AG09309 (cell line): ENCODE data around the gene TXNRD1.

Experiments
- DNase-seq: peaks from one replicate; pipeline ENCODE4 v3.0.0-alpha.2; 2010; ENCODE audit warnings: low read depth
- H3K4me3 ChIP-seq: 2 replicates; pipeline ENCODE4 v1.5.1; 2011; ENCODE audit warnings: mild to moderate bottlenecking, low read depth, low read length, moderate library complexity; ENCODE audit not compliant: control insufficient read depth
- CTCF ChIP-seq: IDR thresholded peaks from 2 replicates; pipeline ENCODE4 v1.5.1; 2011; ENCODE audit warnings: mild to moderate bottlenecking, low read depth, low read length, inconsistent platforms; ENCODE audit not compliant: insufficient read depth, control insufficient read depth; ENCODE audit errors: missing control alignments

The TXNRD1 gene

GRCh38 chr12:104303538-104304151 lies 88.1 kb downstream of the TXNRD1 start, which contains the start of gene EID3:
EID3 (plus strand) TSS chr12:104303739; CDS start chr12:104303935, 196 bp downstream.
- peak within 1 kb of the TSS; percentile 45 for H3K4me3 ChIP-seq
- no peak for DNase-seq
- no peak for TF ChIP-seq CTCF

DNA sequence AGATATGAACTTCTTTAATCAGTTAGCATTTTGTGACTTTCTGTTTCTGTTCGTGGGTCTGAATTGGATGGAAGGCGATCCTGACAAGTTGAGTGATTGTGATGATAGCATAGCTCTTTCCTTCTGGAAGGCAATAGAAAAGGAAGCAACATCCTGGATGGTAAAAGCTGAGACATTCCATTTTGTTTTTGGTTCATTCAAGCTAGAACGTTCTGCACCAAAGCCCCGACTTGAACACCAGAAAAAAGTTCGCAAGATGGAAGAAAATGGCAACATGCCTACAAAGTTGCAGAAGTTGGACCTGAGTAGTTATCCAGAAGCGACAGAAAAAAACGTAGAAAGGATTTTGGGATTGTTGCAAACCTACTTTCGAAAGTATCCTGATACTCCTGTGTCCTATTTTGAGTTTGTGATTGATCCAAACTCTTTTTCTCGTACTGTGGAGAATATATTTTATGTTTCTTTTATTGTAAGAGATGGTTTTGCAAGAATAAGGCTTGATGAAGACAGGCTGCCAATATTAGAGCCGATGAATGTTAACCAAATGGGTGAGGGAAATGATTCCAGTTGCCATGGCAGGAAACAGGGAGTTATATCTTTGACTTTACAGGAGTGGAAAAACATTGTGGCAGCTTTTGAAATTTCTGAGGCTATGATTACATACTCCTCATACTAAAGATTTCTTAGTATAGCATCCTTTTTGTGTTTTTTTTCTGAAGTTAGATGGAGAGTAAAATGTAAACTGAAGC lies 88.9 kb downstream of the TXNRD1 start:
- no peak for TF ChIP-seq CTCF
- no peak for DNase-seq
- peak overlapping the region; percentile 45 for H3K4me3 ChIP-seq

- no peak overlapping the region for H3K4me3 ChIP-seq
- TF ChIP-seq CTCF = no peak
- no peak for DNase-seq
Observed at GRCh38 chr12:104305349-104305748, 89.8 kb downstream of the TXNRD1 start.

DNA sequence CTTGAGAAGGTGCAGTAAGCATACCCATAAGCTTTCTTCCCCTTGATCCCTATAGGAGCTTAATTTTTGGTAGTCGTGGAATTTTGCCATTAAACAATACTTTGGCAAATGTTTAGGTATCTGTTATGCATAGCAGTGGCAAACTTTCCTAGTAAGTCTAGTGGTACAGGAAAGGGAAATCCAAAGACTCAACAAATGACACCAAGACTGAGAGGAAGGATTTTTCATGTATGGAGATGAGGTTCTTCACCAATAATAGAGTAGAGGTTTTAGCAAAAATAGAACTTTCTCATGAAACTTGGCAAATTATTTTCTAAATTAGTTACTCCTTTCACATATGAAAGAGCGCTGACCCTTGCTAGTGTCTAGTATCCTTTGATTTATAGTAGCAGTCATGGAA lies 90.8 kb downstream of the TXNRD1 start:
- no peak overlapping the region for H3K4me3 ChIP-seq
- DNase-seq = no peak
- no peak for TF ChIP-seq CTCF

- TF ChIP-seq CTCF = no peak
- no peak for DNase-seq
- no peak overlapping the region for H3K4me3 ChIP-seq
Observed at GRCh38 chr12:104306943-104307654, 91.5 kb downstream of the TXNRD1 start.

- DNase-seq = no peak
- TF ChIP-seq CTCF = no peak
- H3K4me3 ChIP-seq = no peak overlapping the region
Observed at GRCh38 chr12:104307655-104308000, 92.0 kb downstream of the TXNRD1 start.
